ENCODE results near the gene GNAT3.

Gene GNAT3

DNA sequence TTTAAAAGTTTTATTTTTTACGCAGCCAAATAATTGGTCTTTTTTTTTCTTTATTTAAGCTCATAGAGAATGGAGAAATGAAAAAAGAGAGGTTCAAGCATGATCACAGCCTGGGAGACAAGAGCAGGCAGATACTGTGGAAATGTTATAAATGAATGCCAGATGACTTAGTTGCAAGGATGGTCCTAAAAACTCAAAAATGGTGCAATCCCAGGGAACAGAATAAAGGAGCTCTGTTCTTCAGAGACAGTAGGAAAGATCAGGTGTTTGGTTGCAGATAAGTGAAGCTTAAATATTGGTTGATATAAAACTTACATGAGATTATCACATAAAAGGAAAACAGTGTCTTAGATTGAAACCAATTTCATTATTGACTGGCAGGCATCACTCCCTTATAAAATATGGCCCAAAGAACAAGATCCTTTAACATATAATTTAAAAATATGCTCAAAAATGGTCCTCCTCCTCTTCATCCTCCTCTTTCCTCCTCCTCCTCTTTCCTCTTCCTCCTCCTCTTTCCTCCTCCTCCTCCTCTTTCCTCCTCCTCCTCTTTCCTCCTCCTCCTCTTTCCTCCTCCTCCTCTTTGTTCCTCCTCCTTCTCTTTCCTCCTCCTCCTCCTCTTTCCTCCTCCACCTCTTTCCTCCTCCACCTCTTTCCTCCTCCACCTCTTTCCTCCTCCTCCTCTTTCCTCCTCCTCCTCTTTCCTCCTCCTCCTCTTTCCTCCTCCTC, 18.6 kb downstream of the GNAT3 start:
- no peak overlapping the region for H3K4me3 ChIP-seq (ENCODE audit: low read depth, low read length)
- TF ChIP-seq, protein P1, sequence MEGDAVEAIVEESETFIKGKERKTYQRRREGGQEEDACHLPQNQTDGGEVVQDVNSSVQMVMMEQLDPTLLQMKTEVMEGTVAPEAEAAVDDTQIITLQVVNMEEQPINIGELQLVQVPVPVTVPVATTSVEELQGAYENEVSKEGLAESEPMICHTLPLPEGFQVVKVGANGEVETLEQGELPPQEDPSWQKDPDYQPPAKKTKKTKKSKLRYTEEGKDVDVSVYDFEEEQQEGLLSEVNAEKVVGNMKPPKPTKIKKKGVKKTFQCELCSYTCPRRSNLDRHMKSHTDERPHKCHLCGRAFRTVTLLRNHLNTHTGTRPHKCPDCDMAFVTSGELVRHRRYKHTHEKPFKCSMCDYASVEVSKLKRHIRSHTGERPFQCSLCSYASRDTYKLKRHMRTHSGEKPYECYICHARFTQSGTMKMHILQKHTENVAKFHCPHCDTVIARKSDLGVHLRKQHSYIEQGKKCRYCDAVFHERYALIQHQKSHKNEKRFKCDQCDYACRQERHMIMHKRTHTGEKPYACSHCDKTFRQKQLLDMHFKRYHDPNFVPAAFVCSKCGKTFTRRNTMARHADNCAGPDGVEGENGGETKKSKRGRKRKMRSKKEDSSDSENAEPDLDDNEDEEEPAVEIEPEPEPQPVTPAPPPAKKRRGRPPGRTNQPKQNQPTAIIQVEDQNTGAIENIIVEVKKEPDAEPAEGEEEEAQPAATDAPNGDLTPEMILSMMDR (IDR thresholded peaks at IDR 0.05; ENCODE audit: borderline replicate concordance, insufficient read depth, low read depth, low read length) = no peak

DNA sequence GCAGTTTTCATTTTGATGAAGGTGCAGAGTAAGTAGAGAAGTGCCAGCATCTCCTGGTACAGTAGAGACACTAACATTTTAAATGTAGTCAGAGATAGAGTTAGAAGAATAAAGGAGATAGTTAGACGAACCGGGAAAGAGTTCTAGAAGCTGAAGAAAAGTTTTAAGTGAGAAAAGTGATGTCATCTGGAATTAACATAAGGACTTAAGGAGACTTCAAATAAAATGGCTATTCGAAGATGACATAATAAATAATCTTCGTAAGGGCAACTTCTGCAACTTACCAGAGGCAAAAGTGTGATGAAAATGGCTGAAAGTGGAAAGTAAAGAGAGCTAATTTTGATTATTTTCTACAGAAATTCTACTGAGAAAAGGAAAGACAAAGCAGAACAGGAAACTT, 20.4 kb downstream of the GNAT3 start:
- H3K4me3 ChIP-seq (ENCODE audit: low read depth, low read length) = no peak overlapping the region
- TF ChIP-seq, protein P1 (IDR thresholded peaks at IDR 0.05; ENCODE audit: borderline replicate concordance, insufficient read depth, low read depth, low read length) = no peak

DNA sequence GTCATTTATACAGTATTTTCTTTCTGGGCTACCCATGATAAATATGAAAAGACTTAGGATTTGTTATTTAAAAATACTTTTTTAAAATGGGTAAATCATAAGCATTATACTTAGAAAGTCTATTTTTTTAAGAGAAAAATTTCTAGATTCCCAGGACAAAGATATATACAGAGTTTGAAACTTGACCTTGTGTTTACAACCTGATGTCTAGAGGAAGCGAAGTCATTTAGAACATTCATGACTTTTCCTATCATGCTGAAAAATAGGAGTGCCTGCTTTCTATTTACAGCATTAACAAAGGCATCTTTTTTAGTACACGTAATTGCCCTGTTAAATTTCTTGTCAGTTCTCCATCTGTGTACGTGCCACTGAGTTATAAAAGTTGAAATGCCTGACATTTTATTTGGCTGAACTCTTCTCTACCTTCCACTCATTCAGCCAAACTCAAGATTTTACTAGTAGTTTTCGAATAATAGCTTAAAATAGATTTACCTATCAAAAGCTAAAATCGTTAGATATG, 23.0 kb downstream of the GNAT3 start:
- TF ChIP-seq, protein P1 (IDR thresholded peaks at IDR 0.05; ENCODE audit: borderline replicate concordance, insufficient read depth, low read depth, low read length) = no peak
- no peak overlapping the region for H3K4me3 ChIP-seq (ENCODE audit: low read depth, low read length)

DNA sequence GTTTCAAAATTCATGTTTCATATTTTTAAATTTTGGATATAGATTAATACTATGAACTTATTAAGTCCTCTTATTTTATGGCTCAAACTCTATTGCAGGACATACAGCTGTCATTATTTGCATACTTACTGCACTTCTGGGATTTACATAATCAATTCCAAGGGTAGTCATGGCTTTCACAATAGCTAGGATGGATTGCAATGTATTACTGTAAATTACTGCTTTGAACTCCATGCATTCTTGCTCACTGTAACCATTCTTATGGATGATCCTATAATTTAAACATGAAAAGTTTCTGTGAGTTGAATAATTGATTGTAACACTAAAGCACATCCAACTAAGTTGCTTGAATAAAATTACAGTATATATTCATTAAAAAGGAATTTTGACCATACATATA, 23.5 kb downstream of the GNAT3 start:
- TF ChIP-seq, protein P1 (IDR thresholded peaks at IDR 0.05; ENCODE audit: borderline replicate concordance, insufficient read depth, low read depth, low read length) = no peak
- H3K4me3 ChIP-seq (ENCODE audit: low read depth, low read length) = no peak overlapping the region

DNA sequence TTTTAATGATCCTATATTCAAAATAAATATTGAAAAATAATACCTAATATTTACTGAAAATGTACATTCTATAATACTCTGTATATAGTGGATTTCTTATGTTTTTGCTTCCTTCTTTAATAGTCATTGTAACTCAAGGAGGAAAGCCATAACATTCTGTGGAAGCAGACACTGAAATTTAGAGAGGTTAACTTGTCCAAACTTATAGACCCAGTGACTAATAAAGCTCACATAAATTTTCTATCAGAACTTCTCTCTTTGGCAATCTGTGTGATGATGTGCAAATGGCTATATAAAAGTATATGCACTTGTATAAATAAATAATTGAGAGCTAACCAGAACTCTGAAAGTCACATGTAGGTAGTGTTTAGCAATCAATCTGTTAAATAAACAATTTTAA, 26.1 kb downstream of the GNAT3 start:
- TF ChIP-seq, protein P1 (IDR thresholded peaks at IDR 0.05; ENCODE audit: borderline replicate concordance, insufficient read depth, low read depth, low read length) = no peak

DNA sequence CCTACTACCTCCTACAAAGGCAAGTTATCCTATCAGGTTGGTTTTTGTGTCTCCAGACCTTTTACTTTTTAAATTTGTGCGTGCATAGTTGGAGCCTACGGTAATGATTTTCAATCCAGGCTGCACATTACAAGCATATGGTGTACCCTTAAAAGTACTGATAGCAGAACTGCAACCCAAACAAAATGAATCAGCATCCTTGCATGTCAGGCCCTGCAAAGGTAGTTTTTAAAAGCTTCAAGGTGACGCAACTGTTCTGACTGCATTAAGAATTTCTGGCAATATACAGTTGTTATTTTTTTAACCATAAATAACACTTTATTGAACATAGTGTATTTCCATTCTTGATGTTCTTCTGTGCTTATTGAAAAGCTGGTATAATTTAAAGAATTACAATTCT, 28.9 kb downstream of the GNAT3 start:
- TF ChIP-seq, protein P1 (IDR thresholded peaks at IDR 0.05; ENCODE audit: borderline replicate concordance, insufficient read depth, low read depth, low read length) = no peak
- H3K4me3 ChIP-seq (ENCODE audit: low read depth, low read length) = no peak overlapping the region

More for the DNA sequence above, 26.1 kb downstream of the GNAT3 start:
- H3K4me3 ChIP-seq (ENCODE audit: low read depth, low read length) = no peak overlapping the region

Data from GM12875 (cell line).